Endothelial cell of umbilical vein (primary cell): ENCODE measurements around the gene MAP7D2.
"Not testable (repeated sequence)": the region's sequence is repeated elsewhere in the genome, so short reads cannot be mapped to it uniquely, and the experiment has no call there.

Experiments used
- EZH2 ChIP-seq: IDR thresholded peaks from 2 replicates; pipeline ENCODE4 v1.6.1; 2012; ENCODE audit warnings: borderline replicate concordance, low read depth, mild to moderate bottlenecking, moderate library complexity, low read length, inconsistent platforms; ENCODE audit not compliant: severe bottlenecking
- JUN ChIP-seq: IDR thresholded peaks from 2 replicates; pipeline ENCODE4 v1.6.1; 2011; ENCODE audit warnings: borderline replicate concordance, low read depth; ENCODE audit not compliant: insufficient read length, insufficient read depth
- POLR2A ChIP-seq: IDR thresholded peaks from 2 replicates; pipeline ENCODE4 v1.6.1; 2012; ENCODE audit warnings: low read depth, mild to moderate bottlenecking, control low read depth, low read length
- POLR2AphosphoS5 ChIP-seq: IDR thresholded peaks from 2 replicates; pipeline ENCODE4 v1.6.1; 2012; ENCODE audit warnings: low read depth, mild to moderate bottlenecking, control low read depth, low read length, moderate library complexity; ENCODE audit not compliant: insufficient read depth
- TF ChIP-seq, protein P1 (sequence below), 2 donors: IDR thresholded peaks; 1 replicate in 1 of 2; 2 replicates in 1 of 2; pipeline ENCODE4 v1.5.1; 2011; ENCODE audit warnings: low read length in 2 of 2, mild to moderate bottlenecking in 2 of 2, moderate library complexity in 2 of 2, control low read depth in 1 of 2, inconsistent platforms in 1 of 2, low read depth in 1 of 2; ENCODE audit not compliant: insufficient read depth in 1 of 2; ENCODE audit errors: extremely low read depth in 1 of 2

GRCh38 chrX:20162516-20162915 lies 45.8 kb upstream of the MAP7D2 start:
- not testable (repeated sequence) for TF ChIP-seq POLR2A, POLR2AphosphoS5, EZH2, JUN
- TF ChIP-seq, protein P1, sequence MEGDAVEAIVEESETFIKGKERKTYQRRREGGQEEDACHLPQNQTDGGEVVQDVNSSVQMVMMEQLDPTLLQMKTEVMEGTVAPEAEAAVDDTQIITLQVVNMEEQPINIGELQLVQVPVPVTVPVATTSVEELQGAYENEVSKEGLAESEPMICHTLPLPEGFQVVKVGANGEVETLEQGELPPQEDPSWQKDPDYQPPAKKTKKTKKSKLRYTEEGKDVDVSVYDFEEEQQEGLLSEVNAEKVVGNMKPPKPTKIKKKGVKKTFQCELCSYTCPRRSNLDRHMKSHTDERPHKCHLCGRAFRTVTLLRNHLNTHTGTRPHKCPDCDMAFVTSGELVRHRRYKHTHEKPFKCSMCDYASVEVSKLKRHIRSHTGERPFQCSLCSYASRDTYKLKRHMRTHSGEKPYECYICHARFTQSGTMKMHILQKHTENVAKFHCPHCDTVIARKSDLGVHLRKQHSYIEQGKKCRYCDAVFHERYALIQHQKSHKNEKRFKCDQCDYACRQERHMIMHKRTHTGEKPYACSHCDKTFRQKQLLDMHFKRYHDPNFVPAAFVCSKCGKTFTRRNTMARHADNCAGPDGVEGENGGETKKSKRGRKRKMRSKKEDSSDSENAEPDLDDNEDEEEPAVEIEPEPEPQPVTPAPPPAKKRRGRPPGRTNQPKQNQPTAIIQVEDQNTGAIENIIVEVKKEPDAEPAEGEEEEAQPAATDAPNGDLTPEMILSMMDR (IDR thresholded peaks at IDR 0.05; ENCODE audit: extremely low read depth in 1 of 2, insufficient read depth in 1 of 2, low read depth in 1 of 2, low read length in 2 of 2) = not testable (repeated sequence)
